ENCODE results near the gene GMDS.

Gene GMDS

GRCh38 chr6:2179241-2179640 lies 66.2 kb downstream of the GMDS start:
- Histone ChIP-seq H3K4me3 (ENCODE audit: low read depth, low read length) (no peak overlapping the region), H3K9me3 (peaks cover 4% of the 10 kb centered on the region; the same call in 1 of the 2 replicates), H3K4me1 (no peaks in the 10 kb centered on the region), H3K27me3 (no peaks in the 10 kb centered on the region), H3K36me3 (no peaks in the 10 kb centered on the region)
- no peak for DNase-seq
- no peak for TF ChIP-seq CTCF (IDR thresholded peaks at IDR 0.05; ENCODE audit: low read depth, low read length)

GRCh38 chr6:2178125-2178524 lies 67.3 kb downstream of the GMDS start:
- no peak for TF ChIP-seq CTCF (IDR thresholded peaks at IDR 0.05; ENCODE audit: low read depth, low read length)
- peaks cover 4% of the 10 kb centered on the region; the same call in 1 of the 2 replicates for H3K9me3 ChIP-seq
- H3K4me3 ChIP-seq (ENCODE audit: low read depth, low read length): no peak overlapping the region
- H3K27me3 ChIP-seq: no peaks in the 10 kb centered on the region
- H3K36me3 ChIP-seq: no peaks in the 10 kb centered on the region
- no peak for DNase-seq
- H3K4me1 ChIP-seq: no peaks in the 10 kb centered on the region

GRCh38 chr6:2175825-2176224 lies 69.6 kb downstream of the GMDS start:
- no peak for DNase-seq
- Histone ChIP-seq H3K9me3 (peaks cover 4% of the 10 kb centered on the region; the same call in 1 of the 2 replicates), H3K36me3 (no peaks in the 10 kb centered on the region), H3K27me3 (no peaks in the 10 kb centered on the region), H3K4me3 (ENCODE audit: low read depth, low read length) (no peak overlapping the region), H3K4me1 (no peaks in the 10 kb centered on the region)
- TF ChIP-seq CTCF (IDR thresholded peaks at IDR 0.05; ENCODE audit: low read depth, low read length): no peak

GRCh38 chr6:2173203-2173961 lies 72.0 kb downstream of the GMDS start:
- DNase-seq: no peak

GRCh38 chr6:2171728-2172127 lies 73.7 kb downstream of the GMDS start:
- DNase-seq: no peak
- H3K27me3 ChIP-seq: no peaks in the 10 kb centered on the region
- no peaks in the 10 kb centered on the region for H3K9me3 ChIP-seq
- TF ChIP-seq CTCF (IDR thresholded peaks at IDR 0.05; ENCODE audit: low read depth, low read length): no peak
- no peak overlapping the region for H3K4me3 ChIP-seq (ENCODE audit: low read depth, low read length)
- no peaks in the 10 kb centered on the region for H3K36me3 ChIP-seq
- H3K4me1 ChIP-seq: no peaks in the 10 kb centered on the region

More at GRCh38 chr6:2173203-2173961, 72.0 kb downstream of the GMDS start:
- no peak overlapping the region for H3K4me3 ChIP-seq (ENCODE audit: low read depth, low read length)
- no peaks in the 10 kb centered on the region for H3K27me3 ChIP-seq
- no peak for TF ChIP-seq CTCF (IDR thresholded peaks at IDR 0.05; ENCODE audit: low read depth, low read length)
- no peaks in the 10 kb centered on the region for H3K36me3 ChIP-seq
- peaks cover 3% of the 10 kb centered on the region; the same call in 1 of the 2 replicates for H3K9me3 ChIP-seq
- no peaks in the 10 kb centered on the region for H3K4me1 ChIP-seq

GRCh38 chr6:2168480-2168879 lies 76.9 kb downstream of the GMDS start:
- no peak for DNase-seq
- Histone ChIP-seq H3K4me3 (ENCODE audit: low read depth, low read length) (no peak overlapping the region), H3K27me3 (no peaks in the 10 kb centered on the region), H3K36me3 (no peaks in the 10 kb centered on the region), H3K9me3 (no peaks in the 10 kb centered on the region), H3K4me1 (no peaks in the 10 kb centered on the region)
- no peak for TF ChIP-seq CTCF (IDR thresholded peaks at IDR 0.05; ENCODE audit: low read depth, low read length)
